Upper lobe of right lung (tissue), 1 donor: Measurements from ENCODE around the gene TCF12. TPM values are rescaled to one million over a fixed set of nuclear protein-coding genes. Genes with fewer than 3 reads are reported as not detected.

Source experiments
- ATAC-seq: fragments of 200-7000 bp; cut with Tn5 transposase; one replicate; pipeline ENCODE4 v1.9.1; 2020; ENCODE audit warnings: mild to moderate bottlenecking, moderate library complexity
- DNase-seq: peaks from one replicate; pipeline ENCODE4 v3.0.0-alpha.2; 2020
- H3K27ac ChIP-seq: fragments of 200-600 bp; one replicate; pipeline ENCODE4 v1.8.0; 2022
- H3K27me3 ChIP-seq: fragments of 200-600 bp; one replicate; pipeline ENCODE4 v1.8.0; 2022; ENCODE audit warnings: mild to moderate bottlenecking
- H3K36me3 ChIP-seq: fragments of 200-600 bp; one replicate; pipeline ENCODE4 v1.8.0; 2022
- H3K4me1 ChIP-seq: fragments of 200-600 bp; one replicate; pipeline ENCODE4 v1.8.0; 2022
- H3K4me3 ChIP-seq: fragments of 200-600 bp; one replicate; pipeline ENCODE4 v1.8.0; 2022; ENCODE audit warnings: mild to moderate bottlenecking
- H3K9me3 ChIP-seq: fragments of 200-600 bp; one replicate; pipeline ENCODE4 v1.8.0; 2022
- intact Hi-C: fragments of 100-400 bp; cut with DNase I; formaldehyde crosslinking; loops from one replicate; pipeline ENCODE4 v1.11.0; 2022
- total RNA-seq: library from RNA; stranded (reverse); fragmentation: NEBNext Ultra II Directional; extraction: Animal tissue kit (Norgen Biotek cat#: 25700); gene quantifications from one replicate; pipeline ENCODE4 v1.2.1, GENCODE V29; 2021
- TF ChIP-seq, protein P1 (sequence below): fragments of 200-600 bp; IDR thresholded peaks from one replicate; pipeline ENCODE4 v1.8.0; 2022; ENCODE audit warnings: antibody characterized with exemption
- donor health status: DM: no; HTN: yes; CAD: no; lungs with severe emphysema.

The TCF12 gene
- total RNA-seq, 1 donor from 2014 or later: 103 TPM

DNA sequence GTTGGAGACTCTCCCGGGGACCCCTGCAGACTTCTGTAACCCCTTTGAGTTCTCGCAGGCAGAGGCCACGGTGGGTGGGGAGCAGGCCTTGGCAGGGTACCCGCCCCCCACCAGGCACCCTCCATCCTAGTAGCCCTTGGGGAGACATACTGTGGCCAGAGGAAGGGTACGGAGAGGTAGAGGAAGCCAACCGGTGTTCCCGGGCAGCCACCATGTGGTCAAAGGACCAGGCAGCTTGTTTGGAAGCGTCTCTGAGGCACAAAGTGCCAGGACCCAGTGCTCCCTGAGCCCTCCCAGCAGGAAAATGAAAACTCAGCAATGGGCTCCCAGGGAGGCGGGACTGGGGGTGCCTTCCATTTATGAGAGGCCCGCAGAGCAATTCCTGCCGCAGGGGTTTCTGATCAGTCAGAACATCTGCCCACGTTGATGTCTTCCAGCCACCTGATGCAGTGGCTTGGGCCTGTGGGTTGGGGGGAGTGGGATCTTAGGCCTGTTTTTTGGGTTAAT is 404.9 kb downstream of the TCF12 start:
- H3K36me3 ChIP-seq: no peaks in the 10 kb centered on the region
- TF ChIP-seq, protein P1, sequence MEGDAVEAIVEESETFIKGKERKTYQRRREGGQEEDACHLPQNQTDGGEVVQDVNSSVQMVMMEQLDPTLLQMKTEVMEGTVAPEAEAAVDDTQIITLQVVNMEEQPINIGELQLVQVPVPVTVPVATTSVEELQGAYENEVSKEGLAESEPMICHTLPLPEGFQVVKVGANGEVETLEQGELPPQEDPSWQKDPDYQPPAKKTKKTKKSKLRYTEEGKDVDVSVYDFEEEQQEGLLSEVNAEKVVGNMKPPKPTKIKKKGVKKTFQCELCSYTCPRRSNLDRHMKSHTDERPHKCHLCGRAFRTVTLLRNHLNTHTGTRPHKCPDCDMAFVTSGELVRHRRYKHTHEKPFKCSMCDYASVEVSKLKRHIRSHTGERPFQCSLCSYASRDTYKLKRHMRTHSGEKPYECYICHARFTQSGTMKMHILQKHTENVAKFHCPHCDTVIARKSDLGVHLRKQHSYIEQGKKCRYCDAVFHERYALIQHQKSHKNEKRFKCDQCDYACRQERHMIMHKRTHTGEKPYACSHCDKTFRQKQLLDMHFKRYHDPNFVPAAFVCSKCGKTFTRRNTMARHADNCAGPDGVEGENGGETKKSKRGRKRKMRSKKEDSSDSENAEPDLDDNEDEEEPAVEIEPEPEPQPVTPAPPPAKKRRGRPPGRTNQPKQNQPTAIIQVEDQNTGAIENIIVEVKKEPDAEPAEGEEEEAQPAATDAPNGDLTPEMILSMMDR: no peak
- DNase-seq: no peak
- no peaks in the 10 kb centered on the region for H3K9me3 ChIP-seq
- no peaks in the 10 kb centered on the region for H3K27me3 ChIP-seq
- no peak overlapping the region for H3K4me3 ChIP-seq
- intact Hi-C loops: no loop called here
- peaks cover 7% of the 10 kb centered on the region for H3K4me1 ChIP-seq
- ATAC-seq: no peak
- no peak overlapping the region for H3K27ac ChIP-seq

DNA sequence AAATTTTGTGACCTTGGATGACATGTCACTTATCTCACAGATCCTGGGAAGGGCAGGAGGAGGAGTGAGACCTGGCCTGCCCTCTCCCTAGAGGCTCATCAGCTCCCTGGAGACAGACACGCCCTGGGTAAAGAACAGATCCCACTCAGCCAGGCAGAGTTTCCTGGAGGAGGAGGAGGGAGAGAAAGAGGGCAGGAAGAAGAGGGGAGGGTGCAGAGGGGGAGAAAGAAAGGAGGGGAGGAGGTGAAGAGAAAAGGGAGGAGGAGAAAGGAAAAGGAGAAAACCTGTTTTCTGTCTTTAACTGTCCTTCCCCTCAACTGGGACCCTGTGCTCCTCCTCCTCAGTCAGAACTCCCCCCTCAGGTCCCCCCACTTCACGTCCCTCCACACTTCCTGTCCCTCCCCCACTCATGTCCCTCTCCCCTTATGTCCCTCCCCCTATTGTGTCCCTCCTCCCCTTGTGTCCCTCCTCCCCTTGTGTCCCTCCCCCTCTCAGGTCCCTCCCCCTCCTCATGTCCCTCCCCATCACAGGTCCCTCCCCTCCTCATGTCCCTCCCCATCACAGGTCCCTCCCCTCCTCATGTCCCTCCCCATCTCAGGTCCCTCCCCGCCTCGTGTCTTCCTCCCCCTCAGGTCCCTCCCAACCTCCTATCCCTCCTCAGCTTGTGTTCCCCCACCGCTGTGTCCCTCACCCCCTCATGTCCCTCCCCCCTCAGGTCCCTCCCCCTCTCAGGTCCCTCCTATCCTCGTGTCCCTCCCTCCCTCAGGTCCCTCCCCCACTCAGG is 405.6 kb downstream of the TCF12 start:
- Histone ChIP-seq H3K36me3 (no peaks in the 10 kb centered on the region), H3K27ac (no peak overlapping the region), H3K4me1 (peaks cover 7% of the 10 kb centered on the region), H3K9me3 (no peaks in the 10 kb centered on the region), H3K27me3 (no peaks in the 10 kb centered on the region), H3K4me3 (no peak overlapping the region)
- DNase-seq: no peak
- intact Hi-C loops: no loop called here
- TF ChIP-seq, protein P1: no peak
- peak; percentile 77 for ATAC-seq

DNA sequence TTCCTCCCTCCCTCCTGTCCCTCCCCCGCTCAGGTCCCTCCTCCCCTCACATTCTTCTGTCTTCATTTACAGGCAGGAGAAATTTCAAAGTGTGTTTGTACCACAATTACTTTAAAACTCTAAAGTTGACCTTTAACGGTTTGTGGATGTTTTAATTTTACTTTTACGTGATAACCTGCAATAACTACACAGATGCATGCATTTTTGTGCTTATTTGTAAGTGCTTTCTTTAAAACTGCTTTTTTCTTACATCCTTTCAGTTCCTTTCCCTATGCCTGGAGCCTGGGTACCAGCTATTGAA is 406.1 kb downstream of the TCF12 start:
- no peaks in the 10 kb centered on the region for H3K9me3 ChIP-seq
- H3K36me3 ChIP-seq: no peaks in the 10 kb centered on the region
- no peak overlapping the region for H3K27ac ChIP-seq
- peaks cover 7% of the 10 kb centered on the region for H3K4me1 ChIP-seq
- no peak for DNase-seq
- no peak overlapping the region for H3K4me3 ChIP-seq
- no peaks in the 10 kb centered on the region for H3K27me3 ChIP-seq
- intact Hi-C loops: no loop called here
- TF ChIP-seq, protein P1: no peak
- no peak for ATAC-seq

DNA sequence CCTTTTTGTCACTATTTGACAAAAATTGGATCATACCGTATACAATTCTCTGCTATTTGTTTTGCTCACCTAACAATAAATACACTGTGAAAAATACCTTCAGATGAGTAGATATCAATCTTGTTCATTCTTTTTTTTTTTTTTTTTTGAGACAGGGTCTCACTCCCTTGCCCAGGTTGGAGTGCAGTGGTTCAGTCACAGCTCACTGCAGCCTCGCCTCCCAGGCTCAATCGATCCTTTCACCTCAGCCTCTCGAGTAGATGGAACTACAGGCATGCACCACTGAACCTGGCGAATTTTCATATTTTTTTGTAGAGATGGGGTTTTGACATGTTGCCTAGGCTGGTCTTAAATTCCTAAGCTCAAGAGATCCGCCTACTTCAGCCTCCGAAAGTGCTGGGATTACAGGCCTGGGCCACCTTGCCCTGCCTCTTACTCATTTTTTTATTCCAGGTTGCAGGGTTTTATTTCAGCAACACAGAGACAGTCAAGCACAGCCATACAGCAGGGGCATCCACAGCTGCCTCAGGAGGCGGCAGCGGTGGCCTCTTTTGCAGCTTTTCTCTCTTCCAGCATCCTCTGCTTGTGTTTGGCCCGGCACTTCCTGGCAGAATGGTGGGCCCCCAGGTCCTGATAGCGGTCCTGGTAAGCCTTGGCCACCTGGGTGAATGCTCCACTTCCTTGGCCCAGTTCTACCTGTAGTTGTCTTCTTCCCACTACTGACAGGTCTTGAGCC is 406.7 kb downstream of the TCF12 start:
- Histone ChIP-seq H3K27ac (no peak overlapping the region), H3K4me3 (no peak overlapping the region)

GRCh38 chr15:57326196-57326595 is 407.8 kb downstream of the TCF12 start:
- intact Hi-C loops: no loop called here
- no peaks in the 10 kb centered on the region for H3K36me3 ChIP-seq
- no peak overlapping the region for H3K27ac ChIP-seq
- H3K4me1 ChIP-seq: no peaks in the 10 kb centered on the region
- H3K9me3 ChIP-seq: no peaks in the 10 kb centered on the region
- no peak for DNase-seq
- TF ChIP-seq, protein P1: no peak
- no peak for ATAC-seq
- H3K27me3 ChIP-seq: no peaks in the 10 kb centered on the region
- no peak overlapping the region for H3K4me3 ChIP-seq

More for the DNA sequence above, 406.7 kb downstream of the TCF12 start:
- no peak for DNase-seq
- Histone ChIP-seq H3K9me3 (no peaks in the 10 kb centered on the region), H3K4me1 (peaks cover 7% of the 10 kb centered on the region), H3K36me3 (no peaks in the 10 kb centered on the region), H3K27me3 (no peaks in the 10 kb centered on the region)
- intact Hi-C loops: no loop called here
- TF ChIP-seq, protein P1: no peak
- ATAC-seq: no peak
